Osteoblast (primary cell): ENCODE results near the gene SMAD4. TPM values are rescaled to one million over a fixed set of nuclear protein-coding genes. Genes with fewer than 3 reads are reported as not detected.

Experiments
- DNase-seq: peaks from one replicate; pipeline ENCODE4 v3.0.0; 2011; ENCODE audit warnings: low spot score, mixed read lengths; ENCODE audit not compliant: insufficient read length; ENCODE audit errors: missing footprints
- H2AFZ ChIP-seq: 2 replicates; pipeline ENCODE4 v1.6.0; 2011; ENCODE audit warnings: mild to moderate bottlenecking, low read length
- H3K27ac ChIP-seq: 2 replicates; pipeline ENCODE4 v1.5.1; 2011; ENCODE audit warnings: mild to moderate bottlenecking, low read depth, low read length, moderate library complexity
- H3K27me3 ChIP-seq: 2 replicates; pipeline ENCODE4 v1.6.0; 2012; ENCODE audit warnings: mild to moderate bottlenecking, control low read depth, inconsistent platforms, low read length, moderate library complexity; ENCODE audit not compliant: insufficient read depth
- H3K36me3 ChIP-seq: 2 replicates; pipeline ENCODE4 v1.5.1; 2011; ENCODE audit warnings: mild to moderate bottlenecking, low read length, control low read depth, moderate library complexity; ENCODE audit not compliant: insufficient read depth
- H3K4me1 ChIP-seq: 2 replicates; pipeline ENCODE4 v1.5.1; 2011; ENCODE audit warnings: mild to moderate bottlenecking, low read length, control low read depth, moderate library complexity; ENCODE audit not compliant: insufficient read depth
- H3K4me2 ChIP-seq: 2 replicates; pipeline ENCODE4 v1.6.0; 2011; ENCODE audit warnings: mild to moderate bottlenecking, low read length; ENCODE audit not compliant: insufficient read depth
- H3K4me3 ChIP-seq: fragments of 200-600 bp; sonication (generic); 3 replicates; pipeline ENCODE4 v1.5.1; 2012; ENCODE audit warnings: mild to moderate bottlenecking, low read length, inconsistent platforms; ENCODE audit not compliant: insufficient read depth
- H3K79me2 ChIP-seq: 2 replicates; pipeline ENCODE4 v1.6.0; 2012; ENCODE audit warnings: mild to moderate bottlenecking, low read length, control low read depth, inconsistent platforms; ENCODE audit not compliant: insufficient read depth
- H3K9me3 ChIP-seq: 2 replicates; pipeline ENCODE4 v1.5.1; 2011; ENCODE audit warnings: low read depth, low read length, control low read depth
- H4K20me1 ChIP-seq: 2 replicates; pipeline ENCODE4 v1.6.0; 2012; ENCODE audit warnings: mild to moderate bottlenecking, low read length, control low read depth; ENCODE audit not compliant: insufficient read depth
- total RNA-seq: library from RNA; depleted of rRNA; stranded (reverse); fragments of >200 nt; gene quantifications from 2 replicates; pipeline ENCODE4 v1.2.3, GENCODE V29; 2012
- TF ChIP-seq, protein P1 (sequence below): IDR thresholded peaks from 2 replicates; pipeline ENCODE4 v1.5.1; 2011; ENCODE audit warnings: mild to moderate bottlenecking, low read depth, low read length, moderate library complexity; ENCODE audit errors: extremely low read depth

Gene SMAD4
- total RNA-seq, 1 donor: 121 TPM

DNA sequence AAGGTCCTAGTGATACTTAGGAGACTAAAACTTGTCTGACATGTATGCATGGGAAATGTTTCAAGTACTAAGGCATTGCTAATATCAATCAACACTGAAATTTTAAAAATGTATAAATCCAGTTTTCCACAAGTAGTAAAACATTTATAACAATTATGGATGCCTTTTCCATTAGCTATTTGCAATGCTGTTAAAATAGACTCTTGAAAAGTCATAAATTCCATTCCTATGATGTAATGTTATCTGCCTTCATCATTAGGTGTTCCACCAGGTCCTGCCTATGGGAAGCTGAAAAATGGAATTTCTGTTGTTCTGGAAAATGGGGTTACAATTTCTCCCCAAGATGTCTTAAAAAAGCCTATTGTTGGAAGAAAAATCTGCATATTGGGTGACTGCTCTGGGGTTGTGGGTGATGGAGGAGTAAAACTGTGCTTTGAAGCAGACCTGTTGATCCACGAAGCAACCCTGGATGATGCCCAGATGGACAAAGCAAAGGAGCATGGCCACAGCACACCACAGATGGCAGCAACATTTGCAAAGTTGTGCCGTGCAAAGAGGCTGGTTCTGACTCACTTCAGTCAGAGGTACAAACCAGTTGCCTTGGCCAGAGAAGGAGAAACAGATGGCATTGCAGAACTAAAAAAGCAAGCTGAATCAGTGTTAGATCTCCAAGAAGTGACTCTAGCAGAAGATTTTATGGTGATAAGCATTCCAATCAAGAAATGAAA is 43.5 kb upstream of the SMAD4 start:
- DNase-seq: no peak
- H3K27me3 ChIP-seq: no peaks in the 10 kb centered on the region
- TF ChIP-seq, protein P1, sequence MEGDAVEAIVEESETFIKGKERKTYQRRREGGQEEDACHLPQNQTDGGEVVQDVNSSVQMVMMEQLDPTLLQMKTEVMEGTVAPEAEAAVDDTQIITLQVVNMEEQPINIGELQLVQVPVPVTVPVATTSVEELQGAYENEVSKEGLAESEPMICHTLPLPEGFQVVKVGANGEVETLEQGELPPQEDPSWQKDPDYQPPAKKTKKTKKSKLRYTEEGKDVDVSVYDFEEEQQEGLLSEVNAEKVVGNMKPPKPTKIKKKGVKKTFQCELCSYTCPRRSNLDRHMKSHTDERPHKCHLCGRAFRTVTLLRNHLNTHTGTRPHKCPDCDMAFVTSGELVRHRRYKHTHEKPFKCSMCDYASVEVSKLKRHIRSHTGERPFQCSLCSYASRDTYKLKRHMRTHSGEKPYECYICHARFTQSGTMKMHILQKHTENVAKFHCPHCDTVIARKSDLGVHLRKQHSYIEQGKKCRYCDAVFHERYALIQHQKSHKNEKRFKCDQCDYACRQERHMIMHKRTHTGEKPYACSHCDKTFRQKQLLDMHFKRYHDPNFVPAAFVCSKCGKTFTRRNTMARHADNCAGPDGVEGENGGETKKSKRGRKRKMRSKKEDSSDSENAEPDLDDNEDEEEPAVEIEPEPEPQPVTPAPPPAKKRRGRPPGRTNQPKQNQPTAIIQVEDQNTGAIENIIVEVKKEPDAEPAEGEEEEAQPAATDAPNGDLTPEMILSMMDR: no peak
- H3K4me3 ChIP-seq: no peak overlapping the region
- no peak overlapping the region for H2AFZ ChIP-seq
- no peaks in the 10 kb centered on the region for H3K36me3 ChIP-seq
- H4K20me1 ChIP-seq: no peaks in the 10 kb centered on the region
- peak overlapping the region; percentile 35 for H3K4me2 ChIP-seq
- peaks cover 13% of the 10 kb centered on the region for H3K4me1 ChIP-seq
- H3K27ac ChIP-seq: peak overlapping the region; percentile 63
- H3K9me3 ChIP-seq: no peaks in the 10 kb centered on the region
- H3K79me2 ChIP-seq: peaks cover 6% of the 10 kb centered on the region

DNA sequence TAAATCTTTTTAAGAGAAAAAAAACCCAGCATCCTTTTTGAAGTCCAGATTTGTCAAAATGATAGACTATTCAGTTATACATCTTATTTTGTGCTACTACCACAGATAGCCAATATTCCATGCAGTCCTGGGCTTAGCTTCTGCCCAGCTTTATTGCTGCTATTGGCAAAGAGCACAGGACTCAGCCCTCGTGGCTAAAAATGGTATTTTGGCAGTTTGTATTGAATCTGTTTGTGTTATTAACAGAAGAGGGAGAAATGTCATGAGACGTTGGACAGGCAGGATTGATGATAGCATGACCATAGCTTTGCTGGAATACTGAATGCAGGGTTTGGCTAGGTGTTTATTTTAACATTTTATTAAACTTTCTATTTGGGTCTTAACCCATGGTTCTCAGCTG is 42.8 kb upstream of the SMAD4 start:
- Histone ChIP-seq H3K36me3 (no peaks in the 10 kb centered on the region), H3K27me3 (no peaks in the 10 kb centered on the region), H3K4me2 (no peak overlapping the region), H3K4me3 (no peak overlapping the region), H3K79me2 (peaks cover 5% of the 10 kb centered on the region), H4K20me1 (no peaks in the 10 kb centered on the region), H2AFZ (no peak overlapping the region), H3K27ac (peak overlapping the region; percentile 63), H3K4me1 (peaks cover 13% of the 10 kb centered on the region), H3K9me3 (no peaks in the 10 kb centered on the region)
- DNase-seq: peak; percentile 77
- TF ChIP-seq, protein P1: no peak

DNA sequence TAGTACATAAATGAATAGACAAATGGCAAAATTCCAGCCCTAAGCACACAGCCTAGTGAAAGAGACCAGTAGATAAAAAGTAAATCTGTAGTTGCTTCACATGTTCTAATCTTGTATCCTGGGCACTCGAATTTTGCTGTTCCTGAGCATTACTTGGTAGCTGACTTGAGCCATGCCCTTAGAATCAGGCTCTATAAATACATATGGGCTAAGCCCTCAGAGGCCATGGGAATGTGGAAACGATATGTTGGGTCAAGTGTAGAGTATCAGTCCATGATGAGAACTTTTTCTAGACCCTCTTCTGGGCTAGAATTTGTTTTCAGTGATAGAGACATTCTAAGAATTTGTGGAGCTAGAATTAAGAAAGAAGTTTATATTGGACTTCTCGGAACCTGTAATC is 40.3 kb upstream of the SMAD4 start:
- H3K4me3 ChIP-seq: no peak overlapping the region
- H4K20me1 ChIP-seq: no peaks in the 10 kb centered on the region
- H3K9me3 ChIP-seq: no peaks in the 10 kb centered on the region
- no peak overlapping the region for H2AFZ ChIP-seq
- H3K36me3 ChIP-seq: no peaks in the 10 kb centered on the region
- TF ChIP-seq, protein P1: no peak
- H3K27ac ChIP-seq: no peak overlapping the region
- H3K4me2 ChIP-seq: no peak overlapping the region
- H3K79me2 ChIP-seq: no peaks in the 10 kb centered on the region
- DNase-seq: no peak
- no peaks in the 10 kb centered on the region for H3K27me3 ChIP-seq
- peaks cover 13% of the 10 kb centered on the region for H3K4me1 ChIP-seq

DNA sequence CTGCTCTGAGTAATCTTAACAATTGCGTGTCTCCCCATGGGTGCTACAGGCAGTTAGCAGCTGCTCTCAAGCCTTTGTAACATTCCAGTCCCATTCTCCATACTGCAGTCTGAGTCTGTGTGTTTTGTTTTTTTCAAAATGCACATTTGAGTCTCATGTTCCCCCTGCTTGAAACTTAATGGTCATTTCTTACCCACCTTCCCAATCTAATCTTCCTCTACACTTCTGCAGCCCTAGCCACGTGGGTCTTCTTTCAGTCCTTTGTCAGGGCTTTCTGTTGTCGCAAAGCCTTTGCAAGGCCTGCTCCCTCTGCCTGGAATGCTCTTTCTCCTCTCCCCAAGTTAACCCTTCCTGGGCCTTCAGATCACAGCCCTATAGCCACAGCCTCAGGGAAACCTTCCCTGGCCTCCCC is 37.7 kb upstream of the SMAD4 start:
- TF ChIP-seq, protein P1: no peak
- H3K27me3 ChIP-seq: no peaks in the 10 kb centered on the region
- H2AFZ ChIP-seq: no peak overlapping the region
- H3K4me3 ChIP-seq: no peak overlapping the region
- H3K36me3 ChIP-seq: no peaks in the 10 kb centered on the region
- no peaks in the 10 kb centered on the region for H3K79me2 ChIP-seq
- H3K9me3 ChIP-seq: no peaks in the 10 kb centered on the region
- no peak overlapping the region for H3K27ac ChIP-seq
- H3K4me1 ChIP-seq: peaks cover 2% of the 10 kb centered on the region
- H3K4me2 ChIP-seq: no peak overlapping the region
- H4K20me1 ChIP-seq: no peaks in the 10 kb centered on the region
- DNase-seq: no peak
